Right lobe of liver (tissue), 6 donors: Measurements from ENCODE around the gene IL17D. TPM values are rescaled to one million over a fixed set of nuclear protein-coding genes. Genes with fewer than 3 reads are reported as not detected.

Experiments
- ATAC-seq, 4 donors: fragments of 200-7000 bp; cut with Tn5 transposase; one replicate each; pipeline ENCODE4 v1.9.1; 2020; ENCODE audit warnings: mild to moderate bottlenecking in 4 of 4, moderate library complexity in 4 of 4
- DNase-seq, 3 donors: peaks; one replicate each; pipeline ENCODE4 v3.0.0-alpha.2; 2020
- H3K27ac ChIP-seq, 3 donors: fragments of 200-600 bp; one replicate each; pipeline ENCODE4 v1.8.0; 2022
- H3K27me3 ChIP-seq, 2 donors: fragments of 200-600 bp; one replicate each; pipeline ENCODE4 v1.8.0; 2022
- H3K36me3 ChIP-seq, 4 donors: fragments of 200-600 bp; sonication (generic) in 1 of 4; one replicate each; pipeline versions ENCODE4 v1.5.1 to v1.8.0; 2017 to 2022; ENCODE audit warnings: control low read depth in 1 of 4
- H3K4me1 ChIP-seq, 4 donors: fragments of 200-600 bp; sonication (generic) in 1 of 4; one replicate each; pipeline versions ENCODE4 v1.5.1 to v1.8.0; 2017 to 2022; ENCODE audit warnings: control low read depth in 1 of 4
- H3K4me3 ChIP-seq, 3 donors: fragments of 200-600 bp; one replicate each; pipeline ENCODE4 v1.8.0; 2022
- H3K9me3 ChIP-seq, 4 donors: fragments of 200-600 bp; sonication (generic) in 1 of 4; one replicate each; pipeline versions ENCODE4 v1.5.1 to v1.8.0; 2017 to 2022; ENCODE audit warnings: control low read depth in 1 of 4
- CTCF ChIP-seq, 4 donors: fragments of 200-600 bp in 3 of 4; fragments of 450-650 bp in 1 of 4; IDR thresholded peaks; one replicate each; pipeline versions ENCODE4 v1.5.1 to v1.8.0; 2016 to 2022; ENCODE audit warnings: antibody characterized with exemption in 4 of 4, mild to moderate bottlenecking in 2 of 4
- POLR2A ChIP-seq: fragments of 450-650 bp; IDR thresholded peaks from one replicate; pipeline ENCODE4 v1.6.1; 2017; ENCODE audit warnings: antibody characterized with exemption, mild to moderate bottlenecking
- WGBS: methylation state at CpG from one replicate; pipeline ENCODE4 v1.1.6; 2018; ENCODE audit warnings: low coverage, low lambda C conversion rate; ENCODE audit not compliant: insufficient coverage; ENCODE audit errors: missing lambda C conversion rate; 5-methylcytosine and 5-hydroxymethylcytosine counted together
- intact Hi-C, 2 donors: fragments of 100-400 bp; cut with DNase I; formaldehyde crosslinking; loops; one replicate each; pipeline versions ENCODE4 v1.11.2 to v1.14.1; 2022
- total RNA-seq, 6 experiments: library from RNA; depleted of rRNA in 2 of 6; stranded (reverse); fragments of >200 nt in 2 of 6; fragmentation: NEBNext Ultra II Directional in 3 of 6; extraction: Animal tissue kit (Norgen Biotek cat#: 25700) in 3 of 6; gene quantifications; one replicate each; pipeline versions ENCODE4 v1.1.0 to v1.2.4, GENCODE V29; 2016 to 2023
- donor health status: DM: no; HTN: yes; CAD: no.
- donor health status: DM: no; HTN: no; CAD: no.
- donor health status: DM: no; HTN: no; CAD: no.
- donor health status: DM: no; HTN: yes; CAD: no.
- donor health status: DM: no; HTN: yes; CAD: no.

IL17D gene
- total RNA-seq, 6 experiments from 2014 or later: 0.19 to 0.64 (median 0.42) TPM; not detected in 3

DNA sequence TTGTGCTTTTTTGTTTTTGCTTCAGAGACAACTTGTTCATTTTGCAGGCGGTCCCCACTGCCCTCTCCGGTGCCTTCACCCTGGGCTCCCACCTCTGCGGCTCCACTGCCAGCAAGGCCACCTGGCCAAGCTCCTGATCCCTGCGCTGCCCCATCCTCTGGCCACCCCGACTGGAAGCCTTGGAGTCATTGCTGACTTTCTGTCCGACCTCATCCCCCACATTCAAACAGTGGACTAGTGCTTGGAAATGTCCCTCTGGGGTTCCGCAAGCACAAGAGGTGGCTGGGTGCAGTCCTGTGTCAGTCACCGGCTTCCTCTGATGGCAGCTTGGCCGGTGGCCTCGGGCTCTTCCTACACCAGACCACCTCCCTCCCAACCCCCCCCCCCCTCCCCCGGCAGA lies 17.0 kb downstream of the IL17D start:
- no peaks in the 10 kb centered on the region for H3K9me3 ChIP-seq
- DNase-seq (no peak), ATAC-seq (no peak)
- H3K27me3 ChIP-seq: peaks cover 0 to 12% of the 10 kb centered on the region in 2 donors
- no peak for TF ChIP-seq CTCF (IDR thresholded peaks at IDR 0.05)
- no peak overlapping the region for H3K27ac ChIP-seq
- peaks cover 0 to 9% (median 4%) of the 10 kb centered on the region in 4 donors for H3K4me1 ChIP-seq
- intact Hi-C loops: no loop called here
- 75% methylated on average over 2 of the region's 11 CpGs for WGBS
- H3K4me3 ChIP-seq: no peak overlapping the region
- H3K36me3 ChIP-seq: no peaks in the 10 kb centered on the region

DNA sequence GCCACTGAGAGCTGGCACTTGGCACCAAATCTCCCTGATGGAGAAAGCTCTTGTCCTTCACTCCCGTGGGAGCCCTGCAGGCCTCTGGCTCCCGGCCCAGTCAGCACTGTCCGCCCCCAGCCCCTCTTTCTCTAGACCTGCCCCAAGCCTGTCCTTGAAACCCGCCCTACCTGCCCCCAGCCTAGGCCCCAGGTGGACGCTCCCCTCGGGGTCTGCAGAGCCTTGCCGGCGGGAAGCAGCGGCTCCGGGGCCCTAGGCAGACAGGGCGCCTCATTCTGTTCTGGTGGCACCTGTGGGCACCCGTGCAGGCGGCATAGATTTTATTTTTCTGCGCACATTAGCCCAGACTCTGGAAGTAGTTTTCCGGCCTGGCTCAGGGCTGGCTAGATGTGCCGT lies 17.6 kb downstream of the IL17D start:
- H3K36me3 ChIP-seq: no peaks in the 10 kb centered on the region
- no peak overlapping the region for H3K27ac ChIP-seq
- no peak for DNase-seq
- TF ChIP-seq CTCF (IDR thresholded peaks at IDR 0.05) (no peak), POLR2A (no peak)
- peaks cover 0 to 9% (median 4%) of the 10 kb centered on the region in 4 donors for H3K4me1 ChIP-seq
- no peaks in the 10 kb centered on the region for H3K9me3 ChIP-seq
- intact Hi-C loops: no loop called here
- no peak for ATAC-seq
- WGBS: no CpG with 5 or more reads among the region's 16 CpGs
- no peak overlapping the region for H3K4me3 ChIP-seq
- peaks cover 0 to 12% of the 10 kb centered on the region in 2 donors for H3K27me3 ChIP-seq

DNA sequence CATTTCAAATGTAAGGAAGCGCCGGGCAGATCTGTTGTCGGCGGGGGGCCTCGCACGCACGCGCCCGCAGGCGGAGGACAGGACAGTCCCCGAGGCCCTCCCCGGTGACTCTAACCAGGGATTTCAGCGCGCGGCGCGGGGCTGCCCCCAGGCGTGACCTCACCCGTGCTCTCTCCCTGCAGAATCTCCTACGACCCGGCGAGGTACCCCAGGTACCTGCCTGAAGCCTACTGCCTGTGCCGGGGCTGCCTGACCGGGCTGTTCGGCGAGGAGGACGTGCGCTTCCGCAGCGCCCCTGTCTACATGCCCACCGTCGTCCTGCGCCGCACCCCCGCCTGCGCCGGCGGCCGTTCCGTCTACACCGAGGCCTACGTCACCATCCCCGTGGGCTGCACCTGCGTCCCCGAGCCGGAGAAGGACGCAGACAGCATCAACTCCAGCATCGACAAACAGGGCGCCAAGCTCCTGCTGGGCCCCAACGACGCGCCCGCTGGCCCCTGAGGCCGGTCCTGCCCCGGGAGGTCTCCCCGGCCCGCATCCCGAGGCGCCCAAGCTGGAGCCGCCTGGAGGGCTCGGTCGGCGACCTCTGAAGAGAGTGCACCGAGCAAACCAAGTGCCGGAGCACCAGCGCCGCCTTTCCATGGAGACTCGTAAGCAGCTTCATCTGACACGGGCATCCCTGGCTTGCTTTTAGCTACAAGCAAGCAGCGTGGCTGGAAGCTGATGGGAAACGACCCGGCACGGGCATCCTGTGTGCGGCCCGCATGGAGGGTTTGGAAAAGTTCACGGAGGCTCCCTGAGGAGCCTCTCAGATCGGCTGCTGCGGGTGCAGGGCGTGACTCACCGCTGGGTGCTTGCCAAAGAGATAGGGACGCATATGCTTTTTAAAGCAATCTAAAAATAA lies 18.2 kb downstream of the IL17D start:
- no peaks in the 10 kb centered on the region for H3K36me3 ChIP-seq
- H3K9me3 ChIP-seq: no peaks in the 10 kb centered on the region
- ATAC-seq: peak; percentile 49 to 61 (median 52)
- WGBS: 8% methylated on average over 11 of the region's 81 CpGs
- intact Hi-C loops: no loop called here
- DNase-seq: peak in 1 of 3 donors; percentile 49
- peak overlapping the region in 2 of 3 donors; percentile 24 to 30 for H3K4me3 ChIP-seq
- TF ChIP-seq POLR2A: no peak
- TF ChIP-seq CTCF (IDR thresholded peaks at IDR 0.05): no peak
- H3K27me3 ChIP-seq: peaks cover 0 to 12% of the 10 kb centered on the region in 2 donors
- peaks cover 0 to 15% (median 4%) of the 10 kb centered on the region in 4 donors for H3K4me1 ChIP-seq
- H3K27ac ChIP-seq: no peak overlapping the region

DNA sequence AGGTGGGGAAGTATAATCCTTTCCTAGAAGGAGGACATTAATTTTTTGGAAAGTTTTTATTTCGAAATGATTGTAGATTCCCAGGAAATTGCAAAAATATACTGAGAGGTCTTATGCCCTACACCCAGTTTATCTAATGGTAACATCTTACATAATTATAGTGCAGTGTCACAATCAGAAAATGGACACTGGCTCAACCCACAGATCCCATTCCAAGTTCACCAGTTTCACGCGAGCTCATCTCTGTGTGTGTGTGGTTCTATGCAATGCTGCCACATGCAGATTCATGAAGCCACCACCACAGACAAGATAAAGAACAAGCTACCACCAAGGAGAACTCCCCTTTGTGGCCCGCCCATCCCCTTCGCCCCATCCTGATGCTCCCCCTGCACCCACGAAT lies 24.4 kb downstream of the IL17D start:
- peaks cover 0 to 6% (median 0%) of the 10 kb centered on the region in 4 donors for H3K4me1 ChIP-seq
- H3K27ac ChIP-seq: no peak overlapping the region
- TF ChIP-seq POLR2A (no peak), CTCF (IDR thresholded peaks at IDR 0.05) (no peak)
- no peaks in the 10 kb centered on the region for H3K36me3 ChIP-seq
- 0% methylated on average over 1 of the region's 6 CpGs for WGBS
- H3K27me3 ChIP-seq: no peaks in the 10 kb centered on the region
- intact Hi-C loops: no loop called here
- no peak overlapping the region for H3K4me3 ChIP-seq
- no peak for DNase-seq
- ATAC-seq: no peak
- no peaks in the 10 kb centered on the region for H3K9me3 ChIP-seq
